ENCODE data around the gene NCAM1.

DNA sequence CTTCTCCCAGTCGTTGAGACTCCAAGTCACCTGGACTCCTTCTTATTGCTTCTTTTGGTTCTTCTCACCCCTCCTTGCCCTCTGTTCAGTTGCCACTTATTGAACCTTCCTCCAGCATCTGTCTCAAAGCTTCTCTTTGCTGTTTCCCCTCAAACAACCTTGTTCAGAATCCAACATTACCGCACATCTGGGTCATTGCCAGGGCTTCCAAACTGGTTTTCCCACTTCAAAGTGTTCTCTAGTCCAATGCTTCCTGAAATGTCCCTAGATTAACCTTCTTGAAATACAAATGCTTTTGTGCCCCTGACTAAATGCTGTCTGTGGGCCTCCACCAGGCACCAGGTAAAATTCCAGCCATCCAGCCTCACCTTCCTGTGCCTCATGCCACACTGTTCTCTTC lies 252.3 kb downstream of the NCAM1 start:
- no peak for TF ChIP-seq CTCF (IDR thresholded peaks at IDR 0.05)
- no peak for TF ChIP-seq POLR2A (IDR thresholded peaks at IDR 0.05)

Measured in right lobe of liver (tissue), 4 donors.